PC-9 (cell line): Measurements from ENCODE around the gene ADGRE1. TPM values are rescaled to one million over a fixed set of nuclear protein-coding genes. Genes with fewer than 3 reads are reported as not detected.

Source experiments
- BruUV-seq: library from RNA; stranded (reverse); fragments of 400-500 nt; replicated peaks from 2 replicates; lab custom pipeline; 2021; lab: Mats Ljungman, UMichigan
- CTCF ChIA-PET: fragments of 300-600 bp; sonication (Branson Sonifier 250); formaldehyde crosslinking; loops from one replicate; lab custom pipeline; 2022; ENCODE audit warnings: antibody characterized with exemption; lab: Charles Lee
- POLR2A ChIA-PET: fragments of 300-600 bp; sonication (Branson Sonifier 250); formaldehyde crosslinking; loops from one replicate; lab custom pipeline; 2022; ENCODE audit warnings: antibody characterized with exemption; ENCODE audit not compliant: unreplicated experiment; lab: Charles Lee
- DNase-seq, 2 experiments: peaks; one replicate each; pipeline versions ENCODE4 v3.0.0 to v3.0.0-alpha.2; 2015 to 2022; ENCODE audit warnings: mixed read lengths in 1 of 2
- H2AFZ ChIP-seq: fragments of 200-600 bp; sonication (generic); 2 replicates; pipeline ENCODE4 v1.8.1; 2017; ENCODE audit warnings: antibody characterized with exemption
- H3F3A ChIP-seq: fragments of 200-600 bp; sonication (generic); 2 replicates; pipeline ENCODE4 v1.8.1; 2017; ENCODE audit warnings: antibody characterized with exemption, mild to moderate bottlenecking, low read depth; ENCODE audit not compliant: insufficient read depth
- H3K27ac ChIP-seq: fragments of 200-600 bp; sonication (generic); 2 replicates; pipeline ENCODE4 v1.6.1; 2016; ENCODE audit warnings: mixed run types
- H3K27me3 ChIP-seq: fragments of 200-600 bp; sonication (generic); 2 replicates; pipeline ENCODE4 v1.6.1; 2016; ENCODE audit warnings: low read depth, mixed run types; ENCODE audit not compliant: insufficient read depth
- H3K36me3 ChIP-seq: fragments of 200-600 bp; sonication (generic); 2 replicates; pipeline ENCODE4 v1.6.1; 2016; ENCODE audit warnings: low read depth, mixed run types
- H3K4me1 ChIP-seq: fragments of 200-600 bp; sonication (generic); replicated peaks from 2 replicates; pipeline ENCODE4 v1.6.1; 2016; ENCODE audit warnings: mixed run types; ENCODE audit not compliant: insufficient read depth
- H3K4me2 ChIP-seq: fragments of 200-600 bp; sonication (generic); 2 replicates; pipeline ENCODE4 v1.6.1; 2017; ENCODE audit warnings: mixed run types
- H3K4me3 ChIP-seq: fragments of 200-600 bp; sonication (generic); 2 replicates; pipeline ENCODE4 v1.6.1; 2016; ENCODE audit warnings: mixed run types
- H3K79me2 ChIP-seq: fragments of 200-600 bp; sonication (generic); 2 replicates; pipeline ENCODE4 v1.6.1; 2017; ENCODE audit warnings: low read depth, mixed run types
- H3K9me2 ChIP-seq: fragments of 200-600 bp; sonication (generic); 2 replicates; pipeline ENCODE4 v1.8.1; 2017; ENCODE audit warnings: mild to moderate bottlenecking; ENCODE audit not compliant: insufficient read depth
- H3K9me3 ChIP-seq: fragments of 200-600 bp; sonication (generic); 2 replicates; pipeline ENCODE4 v1.8.1; 2016; ENCODE audit warnings: low read depth; ENCODE audit not compliant: insufficient read depth
- H4K20me1 ChIP-seq: fragments of 200-600 bp; sonication (generic); 2 replicates; pipeline ENCODE4 v1.8.1; 2017; ENCODE audit not compliant: insufficient read depth
- EZH2 ChIP-seq: fragments of 200-600 bp; sonication (generic); IDR thresholded peaks from 2 replicates; pipeline ENCODE4 v1.8.0; 2017; ENCODE audit warnings: antibody characterized with exemption, low read depth
- intact Hi-C: fragments of 100-400 bp; cut with micrococcal nuclease; formaldehyde crosslinking; loops from one replicate; pipeline ENCODE4 v1.10.0; 2022; ENCODE audit not compliant: unreplicated experiment
- total RNA-seq: library from RNA; stranded (reverse); gene quantifications from 2 replicates; pipeline ENCODE4 v1.2.3, GENCODE V29; 2021
- TF ChIP-seq, protein P1 (sequence below): fragments of 200-600 bp; sonication (generic); conservative IDR thresholded peaks from 2 replicates; pipeline ENCODE4 v1.6.1; 2017; ENCODE audit warnings: mixed run types, antibody characterized with exemption, mild to moderate bottlenecking, moderate library complexity

ADGRE1 gene
- total RNA-seq, 1 experiment from 2014 or later: not detected

DNA sequence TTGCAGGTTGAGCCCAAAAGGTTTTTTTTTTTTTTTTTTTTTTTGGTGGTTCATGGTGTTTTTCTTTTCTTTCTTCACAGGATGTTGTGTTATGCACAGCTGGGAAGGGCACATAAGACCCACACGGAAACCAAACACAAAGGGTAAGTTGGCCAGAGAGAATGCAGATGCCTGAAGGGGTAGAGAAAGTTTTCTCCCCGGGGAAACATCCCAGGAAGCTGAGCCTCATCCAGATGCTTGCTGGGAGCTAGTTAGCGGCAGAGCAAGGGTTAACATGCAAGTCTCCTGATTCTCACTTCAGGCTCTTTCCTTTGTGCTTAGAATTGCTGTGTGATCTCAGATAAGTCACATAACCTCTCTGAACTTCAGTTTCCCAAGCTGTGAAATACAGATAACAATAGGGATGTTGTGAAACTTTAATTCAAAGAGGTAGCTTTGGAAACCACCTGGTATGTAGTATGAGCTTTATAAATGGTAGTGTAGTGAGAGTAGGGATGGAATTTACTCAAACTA, 3.1 kb downstream of the ADGRE1 start:
- POLR2A ChIA-PET: no interaction called here

DNA sequence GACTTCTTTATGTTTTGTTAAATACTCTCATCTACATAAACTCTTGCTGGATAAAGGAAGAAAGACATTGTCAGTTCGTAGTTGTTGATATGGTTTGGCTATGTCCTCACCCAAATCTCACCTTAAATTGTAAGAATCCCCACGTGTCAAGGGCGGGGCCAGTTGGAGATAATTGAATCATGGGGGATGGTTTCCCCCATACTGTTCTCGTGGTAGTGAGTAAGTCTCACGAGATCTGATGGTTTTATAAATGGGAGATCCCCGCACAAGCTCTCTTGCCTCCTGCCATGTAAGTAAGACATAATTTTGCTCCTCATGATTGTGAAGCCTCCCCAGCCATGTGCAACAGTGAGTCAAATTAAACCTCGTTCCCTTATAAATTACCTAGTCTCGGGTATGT, 3.6 kb downstream of the ADGRE1 start:
- no peak for DNase-seq
- Histone ChIP-seq H2AFZ (no peak overlapping the region), H3F3A (no peaks in the 10 kb centered on the region), H3K4me2 (no peak overlapping the region), H3K9me3 (peaks cover 4% of the 10 kb centered on the region; the same call in 1 of the 2 replicates), H4K20me1 (no peaks in the 10 kb centered on the region), H3K79me2 (no peaks in the 10 kb centered on the region), H3K4me1 (no peaks in the 10 kb centered on the region), H3K27ac (no peak overlapping the region), H3K36me3 (no peaks in the 10 kb centered on the region), H3K27me3 (peaks cover 74% of the 10 kb centered on the region), H3K9me2 (no peaks in the 10 kb centered on the region), H3K4me3 (no peak overlapping the region)
- intact Hi-C loops: no loop called here
- TF ChIP-seq, protein P1, sequence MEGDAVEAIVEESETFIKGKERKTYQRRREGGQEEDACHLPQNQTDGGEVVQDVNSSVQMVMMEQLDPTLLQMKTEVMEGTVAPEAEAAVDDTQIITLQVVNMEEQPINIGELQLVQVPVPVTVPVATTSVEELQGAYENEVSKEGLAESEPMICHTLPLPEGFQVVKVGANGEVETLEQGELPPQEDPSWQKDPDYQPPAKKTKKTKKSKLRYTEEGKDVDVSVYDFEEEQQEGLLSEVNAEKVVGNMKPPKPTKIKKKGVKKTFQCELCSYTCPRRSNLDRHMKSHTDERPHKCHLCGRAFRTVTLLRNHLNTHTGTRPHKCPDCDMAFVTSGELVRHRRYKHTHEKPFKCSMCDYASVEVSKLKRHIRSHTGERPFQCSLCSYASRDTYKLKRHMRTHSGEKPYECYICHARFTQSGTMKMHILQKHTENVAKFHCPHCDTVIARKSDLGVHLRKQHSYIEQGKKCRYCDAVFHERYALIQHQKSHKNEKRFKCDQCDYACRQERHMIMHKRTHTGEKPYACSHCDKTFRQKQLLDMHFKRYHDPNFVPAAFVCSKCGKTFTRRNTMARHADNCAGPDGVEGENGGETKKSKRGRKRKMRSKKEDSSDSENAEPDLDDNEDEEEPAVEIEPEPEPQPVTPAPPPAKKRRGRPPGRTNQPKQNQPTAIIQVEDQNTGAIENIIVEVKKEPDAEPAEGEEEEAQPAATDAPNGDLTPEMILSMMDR: no peak
- TF ChIP-seq EZH2: no peak
- ChIA-PET POLR2A (no interaction called here), CTCF (no interaction called here)
- BruUV-seq: no TSS peak

More for the DNA sequence above, 3.1 kb downstream of the ADGRE1 start:
- Histone ChIP-seq H3K9me2 (no peaks in the 10 kb centered on the region), H3K79me2 (no peaks in the 10 kb centered on the region), H3K4me3 (no peak overlapping the region), H3K9me3 (peaks cover 4% of the 10 kb centered on the region; the same call in 1 of the 2 replicates), H3K36me3 (no peaks in the 10 kb centered on the region), H3F3A (no peaks in the 10 kb centered on the region), H3K4me1 (no peaks in the 10 kb centered on the region), H3K27me3 (peaks cover 70% of the 10 kb centered on the region), H2AFZ (no peak overlapping the region), H3K4me2 (no peak overlapping the region), H3K27ac (no peak overlapping the region), H4K20me1 (no peaks in the 10 kb centered on the region)
- CTCF ChIA-PET: no interaction called here
- DNase-seq: no peak
- BruUV-seq: no TSS peak
- intact Hi-C loops: no loop called here
- TF ChIP-seq, protein P1: no peak
- TF ChIP-seq EZH2: no peak

DNA sequence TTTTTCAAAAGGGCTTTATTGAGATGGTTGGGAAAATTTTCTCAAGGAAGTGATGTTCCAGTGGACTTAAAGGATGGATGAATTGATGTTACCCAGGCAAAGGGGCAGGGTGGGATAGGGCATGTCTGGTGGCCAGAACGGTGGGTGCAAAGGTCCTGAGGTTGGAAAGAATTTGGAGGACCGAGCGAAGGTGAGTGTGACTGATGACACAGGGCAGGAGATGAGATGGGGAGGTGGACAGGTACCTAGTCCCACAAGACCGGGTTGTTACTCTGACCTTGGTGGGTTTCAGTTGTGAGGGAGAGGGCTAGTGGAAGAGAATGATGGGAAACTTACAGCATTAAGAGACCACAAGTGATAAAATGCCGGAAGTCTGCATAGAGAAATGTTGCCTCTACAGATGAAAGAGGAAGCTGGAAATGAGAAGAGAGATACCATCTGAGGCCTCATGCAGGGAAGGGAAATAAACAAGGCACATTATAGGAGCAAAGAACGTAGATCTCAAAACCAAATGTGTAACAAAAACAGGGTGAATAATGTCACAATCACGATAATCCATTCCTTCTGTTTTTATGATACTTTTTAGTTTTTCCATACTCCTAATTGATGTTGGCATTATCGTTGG, 4.5 kb downstream of the ADGRE1 start:
- no peaks in the 10 kb centered on the region for H3K79me2 ChIP-seq
- H3K27me3 ChIP-seq: peaks cover 67% of the 10 kb centered on the region
- no peaks in the 10 kb centered on the region for H3K36me3 ChIP-seq
- no TSS peak for BruUV-seq
- no peaks in the 10 kb centered on the region for H3K4me1 ChIP-seq
- H3F3A ChIP-seq: no peaks in the 10 kb centered on the region
- H2AFZ ChIP-seq: no peak overlapping the region
- H3K4me2 ChIP-seq: no peak overlapping the region
- H3K9me3 ChIP-seq: peaks cover 4% of the 10 kb centered on the region; the same call in 1 of the 2 replicates
- no peak overlapping the region for H3K4me3 ChIP-seq
- intact Hi-C loops: no loop called here
- H4K20me1 ChIP-seq: no peaks in the 10 kb centered on the region
- DNase-seq: no peak
- CTCF ChIA-PET: no interaction called here
- TF ChIP-seq, protein P1: no peak
- TF ChIP-seq EZH2: no peak
- H3K9me2 ChIP-seq: no peaks in the 10 kb centered on the region
- POLR2A ChIA-PET: no interaction called here
- no peak overlapping the region for H3K27ac ChIP-seq
